HG02852 (cell line): ENCODE measurements around the gene DHX35.

ENCODE experiments used
- ATAC-seq: cut with Tn5 transposase; IDR thresholded peaks from one replicate; pipeline ENCODE4 v1.9.1; 2021; ENCODE audit warnings: mild to moderate bottlenecking, moderate library complexity; ENCODE audit not compliant: unreplicated experiment

The DHX35 gene

DNA sequence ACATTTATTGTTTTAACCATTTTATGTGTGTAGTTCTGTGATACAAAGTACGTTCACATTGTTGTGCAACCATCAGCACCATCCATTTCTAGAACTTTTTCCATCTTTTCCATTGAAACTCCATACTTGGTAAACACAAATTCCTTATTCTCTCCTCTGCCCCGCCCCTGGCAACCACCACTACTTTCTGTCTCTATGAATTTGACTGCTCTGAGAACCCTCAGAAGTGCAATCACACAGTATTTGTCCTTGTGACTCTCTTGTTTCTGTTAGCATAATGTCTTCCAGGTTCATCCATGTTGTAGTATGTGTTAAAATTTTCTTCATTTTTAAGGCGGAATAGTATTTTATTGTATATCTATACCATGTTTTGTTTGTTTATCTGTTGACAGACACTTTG lies 56.9 kb downstream of the DHX35 start:
- ATAC-seq, result no peak

DNA sequence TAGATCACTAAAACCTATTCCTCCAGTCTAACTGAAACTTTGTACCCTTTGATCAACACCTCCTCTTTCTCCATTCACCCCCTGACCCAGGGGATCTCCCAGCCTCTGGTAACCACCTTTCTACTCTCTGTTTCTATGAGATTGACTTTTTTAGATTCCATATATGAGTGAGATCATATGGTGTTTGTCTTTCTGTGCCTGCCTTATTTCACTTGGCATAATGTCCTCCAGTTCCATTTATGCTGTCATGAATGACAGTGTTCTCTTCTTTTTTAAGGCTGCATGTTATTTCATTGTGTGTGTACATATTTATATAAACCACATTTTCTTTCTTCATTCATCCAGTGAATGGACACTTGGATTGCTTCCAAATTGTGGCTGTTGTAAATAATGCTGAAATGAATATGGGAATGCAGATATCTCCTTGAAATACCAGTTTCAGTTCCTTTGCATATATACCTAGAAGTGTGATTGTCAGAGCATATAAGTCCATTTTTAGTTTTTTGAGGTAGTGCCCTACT lies 57.7 kb downstream of the DHX35 start:
- ATAC-seq, result peak; percentile 77

DNA sequence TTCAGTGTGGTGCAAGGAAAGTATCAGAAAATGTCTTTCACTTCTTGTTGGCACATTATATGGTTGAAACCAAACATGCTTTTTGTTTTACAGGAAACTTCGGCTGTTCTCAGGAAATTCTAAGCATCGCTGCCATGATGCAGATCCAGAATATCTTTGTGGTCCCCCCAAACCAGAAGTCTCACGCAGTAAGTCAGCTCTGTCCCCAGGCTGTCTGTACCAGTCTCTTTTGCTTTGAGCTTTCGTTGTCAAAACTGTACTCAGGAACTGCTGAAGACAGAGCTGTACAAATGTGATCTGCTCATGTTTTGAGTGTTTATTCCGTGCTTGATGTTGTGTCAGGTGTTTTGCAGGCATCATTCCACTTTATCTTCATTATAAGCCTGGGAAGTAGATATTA lies 59.6 kb downstream of the DHX35 start:
- ATAC-seq, result no peak

DNA sequence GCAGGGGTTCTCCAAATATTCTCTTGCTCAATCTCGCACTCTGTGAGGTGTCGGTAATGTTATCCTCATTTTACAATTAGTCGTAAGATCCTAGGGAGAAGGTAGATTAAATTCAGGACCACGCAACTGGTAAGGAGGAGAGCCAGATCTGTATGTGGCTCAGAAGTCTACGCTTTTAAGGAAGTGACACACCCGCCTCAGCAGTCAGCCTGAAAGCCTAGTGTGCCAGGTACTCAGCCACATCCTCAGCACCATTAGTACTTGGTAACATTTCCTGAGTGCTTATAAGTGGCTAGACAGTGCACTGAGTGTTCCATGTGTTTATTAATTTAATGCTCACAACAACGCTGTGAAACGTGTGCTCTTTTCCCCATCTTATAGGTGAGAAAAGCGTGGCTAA lies 63.7 kb downstream of the DHX35 start:
- no peak for ATAC-seq

DNA sequence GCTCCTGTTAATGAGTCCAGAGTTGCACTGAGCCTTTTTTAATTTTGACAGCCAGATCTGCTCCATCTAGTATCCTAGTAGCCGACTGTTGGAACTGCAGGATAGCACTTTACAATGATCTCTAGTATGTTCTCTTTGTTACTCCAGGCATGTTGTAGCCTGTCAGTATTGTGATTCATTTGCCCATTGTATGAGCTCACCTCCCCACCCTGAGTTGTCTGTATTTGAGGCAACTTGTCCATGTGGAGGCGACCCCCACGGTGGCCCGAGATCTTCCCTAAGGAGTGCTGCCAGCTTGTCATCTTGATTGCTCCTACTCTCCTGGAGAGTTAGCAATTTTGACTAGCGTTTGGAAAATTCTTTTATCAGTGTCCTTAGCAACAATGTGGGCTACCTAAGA lies 67.2 kb downstream of the DHX35 start:
- no peak for ATAC-seq

DNA sequence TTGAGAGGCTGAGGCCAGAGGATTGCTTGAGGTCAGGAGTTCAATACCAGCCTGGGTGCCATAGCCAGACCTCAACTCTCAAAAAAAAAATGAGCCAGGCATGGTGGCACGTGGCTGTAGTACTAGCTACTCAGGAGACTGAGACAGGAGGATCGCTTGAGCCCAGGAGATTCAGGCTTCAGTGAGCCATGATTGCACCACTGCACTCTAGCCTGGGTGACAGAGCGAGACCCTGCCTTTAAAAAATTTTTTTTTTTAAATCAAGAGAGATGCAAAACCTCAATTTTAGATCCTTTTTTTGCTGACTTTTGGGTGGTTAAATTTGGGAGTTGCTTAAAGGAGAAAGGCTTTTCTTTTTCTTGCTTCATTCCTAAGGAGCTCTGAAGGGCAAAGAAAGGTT lies 70.9 kb downstream of the DHX35 start:
- no peak for ATAC-seq

DNA sequence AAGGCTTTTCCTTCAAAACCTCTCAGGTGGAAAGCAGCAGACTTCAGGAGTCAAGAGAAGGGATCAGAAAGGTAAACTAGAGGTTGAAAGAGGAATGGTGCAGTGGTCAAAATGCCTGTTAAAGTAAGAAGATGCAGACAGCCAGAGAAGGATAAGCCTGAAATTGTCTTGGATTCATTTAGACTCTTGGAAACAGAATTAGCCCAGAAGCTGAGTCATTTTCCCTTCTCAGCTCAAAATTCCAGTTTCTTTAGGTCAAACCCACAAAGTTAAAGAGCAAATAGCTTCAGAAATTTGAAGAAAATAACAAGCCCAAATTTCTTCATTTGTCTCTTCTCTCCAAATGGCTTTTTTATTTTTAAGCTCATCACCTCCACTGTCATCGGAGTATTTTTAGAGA lies 73.9 kb downstream of the DHX35 start:
- no peak for ATAC-seq

DNA sequence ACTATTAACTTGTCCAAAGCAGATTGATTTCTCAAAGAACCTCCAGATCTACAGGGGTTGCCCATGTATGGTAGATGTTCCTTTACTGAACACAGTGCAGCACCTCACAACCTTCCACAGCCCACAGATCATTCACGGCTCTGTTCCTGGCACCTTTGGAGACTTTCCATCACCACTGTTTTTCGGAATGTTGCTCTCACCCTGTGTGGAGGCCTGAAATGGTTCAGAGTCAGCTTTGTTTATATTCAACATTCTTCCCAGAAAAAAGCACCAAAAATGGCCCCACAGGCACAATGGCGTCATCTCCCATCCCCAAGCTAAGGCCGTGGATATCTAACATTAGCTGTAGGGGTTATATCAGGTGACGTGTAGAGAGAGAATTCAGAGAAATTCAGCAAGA lies 74.7 kb downstream of the DHX35 start:
- no peak for ATAC-seq

DNA sequence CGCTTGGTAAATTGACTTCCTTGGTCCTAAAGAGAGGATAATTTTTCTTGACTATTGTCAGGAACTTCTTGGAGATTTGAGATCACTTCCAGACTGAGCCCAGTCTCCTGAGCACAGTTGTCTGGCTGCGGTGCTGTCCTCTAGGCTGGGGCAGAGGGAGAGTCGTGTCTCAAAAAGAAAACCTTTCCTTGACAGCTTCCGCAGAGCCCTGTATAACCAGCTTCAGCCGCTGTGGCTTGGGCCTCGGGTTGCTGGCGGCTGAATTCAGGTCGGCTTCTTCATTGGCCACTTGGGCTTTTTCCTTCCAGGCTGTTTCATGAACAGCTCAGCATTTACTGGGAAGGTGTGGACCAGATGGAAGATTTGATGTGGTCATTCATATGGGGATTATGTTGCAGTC lies 75.9 kb downstream of the DHX35 start:
- no peak for ATAC-seq

DNA sequence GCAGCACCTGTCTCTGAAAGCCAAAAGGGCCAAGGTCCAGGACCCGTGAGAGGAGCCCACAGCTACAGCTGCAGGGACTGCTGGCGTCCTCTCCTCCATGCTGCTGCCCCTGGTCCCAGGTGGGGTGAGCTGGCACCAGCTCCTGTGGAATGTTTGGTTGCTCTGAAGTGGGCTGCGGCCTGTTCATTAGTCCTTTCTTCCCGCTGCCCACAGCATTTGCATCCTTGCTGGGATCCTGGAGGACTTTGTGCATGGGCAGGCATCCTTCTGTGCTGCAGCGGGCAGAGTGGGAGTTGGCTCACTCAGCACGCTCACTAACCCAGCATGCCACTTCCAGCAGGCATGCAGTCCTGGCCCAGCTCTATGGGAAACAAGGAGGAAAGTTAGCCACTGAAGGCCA lies 76.4 kb downstream of the DHX35 start:
- ATAC-seq, result no peak

DNA sequence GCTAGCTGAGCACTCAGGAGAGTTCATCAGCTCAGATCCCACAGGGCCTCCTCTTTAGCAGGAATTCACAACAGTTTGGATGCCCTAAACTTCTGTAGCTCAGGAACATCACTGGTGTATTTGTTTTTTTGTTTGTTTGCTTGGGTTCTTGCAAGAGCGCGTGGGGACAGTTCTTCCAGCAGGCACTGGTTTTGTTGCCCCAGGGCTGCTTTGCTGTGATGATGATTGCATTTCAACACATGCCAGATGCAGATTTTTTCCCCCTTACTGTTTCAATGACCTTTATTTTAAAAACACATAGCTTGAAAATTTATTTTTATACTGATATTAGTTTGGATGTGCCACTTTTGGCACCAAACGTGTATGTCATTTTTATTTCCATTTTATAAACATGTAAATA lies 77.1 kb downstream of the DHX35 start:
- no peak for ATAC-seq

DNA sequence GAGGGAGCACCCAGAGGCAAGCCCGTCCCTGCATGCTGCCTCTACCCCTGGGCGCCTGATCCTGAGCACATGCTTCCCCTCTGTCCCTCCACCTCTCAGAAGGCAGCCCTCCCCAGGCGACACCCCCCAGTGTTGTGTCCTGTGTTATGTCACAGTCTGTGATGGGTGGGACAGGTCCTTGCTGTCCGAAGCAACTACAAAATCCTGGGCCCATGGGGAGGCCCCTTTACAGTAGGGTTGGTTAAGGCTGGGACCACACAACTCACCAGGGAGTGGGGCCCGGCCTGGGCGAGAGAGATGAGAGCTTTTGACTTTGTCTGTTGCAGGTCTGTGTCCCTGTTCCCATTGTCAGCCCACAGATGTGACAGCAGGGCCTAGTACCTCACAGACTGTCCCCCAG lies 78.0 kb downstream of the DHX35 start:
- no peak for ATAC-seq

DNA sequence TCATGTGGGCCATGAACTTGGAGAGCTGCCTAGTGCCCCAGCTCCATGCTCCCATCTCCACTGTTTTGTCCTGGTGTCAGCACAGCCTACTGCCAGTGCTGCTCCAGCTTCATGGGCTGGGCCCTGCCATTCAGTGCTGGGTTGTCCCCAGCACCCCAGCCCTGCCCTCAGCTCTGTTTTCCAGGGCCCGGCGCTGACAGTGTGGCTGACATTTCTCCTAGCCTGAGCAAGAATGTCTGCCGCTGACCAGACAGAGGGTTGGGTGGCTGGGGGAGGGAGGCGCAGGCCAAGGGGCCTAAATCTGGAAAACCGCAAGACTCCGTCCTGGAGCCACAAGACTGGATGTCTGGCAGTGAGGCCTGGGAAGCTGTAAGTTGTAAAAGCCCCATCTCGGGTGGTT lies 78.9 kb downstream of the DHX35 start:
- ATAC-seq, result no peak

DNA sequence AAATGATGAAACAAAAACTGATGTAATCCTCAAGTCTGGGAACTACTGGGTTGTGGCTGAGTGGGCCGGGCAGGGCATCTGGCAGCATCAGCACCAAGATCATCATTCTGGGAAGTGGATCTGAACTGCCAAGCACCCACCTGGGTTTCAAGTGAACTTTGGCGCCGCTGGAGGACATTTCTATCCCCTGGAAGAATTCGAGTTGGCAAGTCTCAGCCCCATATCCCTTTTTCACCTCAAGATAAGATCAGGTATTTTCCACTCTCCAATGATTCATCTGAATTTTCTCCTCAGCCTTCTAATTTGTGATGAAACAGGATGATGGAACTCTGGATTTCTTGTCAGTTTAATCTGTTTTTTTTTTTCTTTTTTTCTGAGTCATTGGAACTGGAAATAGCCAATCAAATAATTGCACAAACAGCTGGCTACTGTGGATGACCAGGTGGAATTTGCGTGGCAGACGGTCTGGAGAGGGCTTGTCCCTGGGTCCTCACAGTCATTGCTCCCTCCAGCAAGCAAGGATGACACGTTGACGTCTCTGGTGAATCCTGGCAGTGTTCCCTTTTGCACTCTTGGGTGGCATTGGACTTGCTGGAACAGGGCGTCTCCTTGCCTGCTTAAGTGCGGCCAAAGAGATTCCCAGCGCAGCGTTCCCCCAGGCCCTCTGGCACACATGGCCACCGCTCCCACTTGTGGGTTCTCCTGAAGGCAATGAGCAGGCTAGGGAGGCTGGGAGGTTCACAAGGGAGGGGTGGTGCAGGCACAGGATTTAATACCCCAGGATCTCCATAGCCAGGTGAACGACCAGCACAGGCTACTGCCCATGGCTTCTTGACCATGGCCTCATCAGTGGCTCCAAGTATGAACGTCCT lies 80.4 kb downstream of the DHX35 start:
- no peak for ATAC-seq

DNA sequence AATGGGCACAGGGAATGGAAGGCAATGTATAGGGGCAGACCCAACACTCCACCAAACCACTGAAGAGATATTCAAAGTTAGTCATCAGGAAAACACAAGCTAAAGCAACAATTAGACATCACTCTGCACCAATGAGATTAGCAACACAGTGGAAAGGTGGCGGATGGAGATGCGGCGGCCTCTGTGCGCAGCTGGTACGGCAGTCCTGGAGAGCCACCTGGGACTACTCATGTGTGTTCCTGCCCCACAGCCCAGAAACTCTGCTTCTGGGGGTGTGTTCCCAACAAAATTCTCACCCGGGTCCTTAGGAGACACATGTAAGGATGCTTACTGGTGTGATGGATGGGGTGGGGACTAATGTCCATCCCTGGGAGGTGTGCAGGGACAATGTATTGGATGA lies 82.4 kb downstream of the DHX35 start:
- ATAC-seq, result no peak

DNA sequence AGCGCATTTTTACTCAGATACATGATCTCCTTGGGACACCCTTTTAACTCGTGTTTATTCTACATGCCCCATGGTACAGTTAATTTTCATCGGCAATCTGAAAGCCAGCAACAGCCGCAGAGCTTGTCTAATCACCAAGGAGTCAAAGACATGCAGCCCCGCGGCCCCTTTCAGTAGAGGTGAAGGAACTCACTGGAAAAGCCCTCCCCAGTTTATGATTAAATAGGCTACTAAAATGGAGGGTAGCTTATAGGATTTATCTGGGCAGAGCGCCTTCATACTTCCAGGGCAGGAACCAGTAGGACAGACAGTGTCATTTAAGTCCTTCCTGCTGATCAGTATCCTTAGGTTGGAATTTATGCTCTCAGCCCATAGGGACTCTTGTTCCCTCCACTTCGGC lies 83.5 kb downstream of the DHX35 start:
- ATAC-seq, result no peak

DNA sequence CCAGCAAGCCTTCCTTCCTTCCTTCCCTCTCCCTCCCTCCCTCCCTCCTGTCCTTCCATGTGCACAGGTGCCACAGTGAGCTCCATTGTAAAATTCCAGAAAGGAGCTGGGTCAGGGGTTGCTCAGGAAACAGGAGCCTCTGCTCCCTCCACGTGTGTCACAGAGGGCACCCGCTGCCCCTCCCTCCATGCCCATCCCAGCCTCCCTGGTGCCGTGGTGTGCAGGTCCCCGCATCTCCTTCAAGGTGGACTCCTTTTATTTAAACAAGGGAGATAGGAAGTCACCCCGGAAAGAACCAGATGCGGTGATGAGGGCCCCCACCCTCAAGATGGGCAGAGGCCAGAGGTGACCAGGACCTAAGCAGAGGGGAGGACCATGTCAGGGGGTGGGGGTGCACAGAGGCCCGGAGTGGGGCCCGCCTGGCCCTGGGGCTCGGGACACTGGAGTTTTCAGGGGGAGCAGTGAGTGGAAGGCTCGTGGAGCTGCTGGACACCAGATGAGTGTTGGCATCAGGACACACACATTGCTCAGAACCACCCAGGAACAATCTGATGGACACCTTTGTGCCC lies 85.4 kb downstream of the DHX35 start:
- no peak for ATAC-seq

DNA sequence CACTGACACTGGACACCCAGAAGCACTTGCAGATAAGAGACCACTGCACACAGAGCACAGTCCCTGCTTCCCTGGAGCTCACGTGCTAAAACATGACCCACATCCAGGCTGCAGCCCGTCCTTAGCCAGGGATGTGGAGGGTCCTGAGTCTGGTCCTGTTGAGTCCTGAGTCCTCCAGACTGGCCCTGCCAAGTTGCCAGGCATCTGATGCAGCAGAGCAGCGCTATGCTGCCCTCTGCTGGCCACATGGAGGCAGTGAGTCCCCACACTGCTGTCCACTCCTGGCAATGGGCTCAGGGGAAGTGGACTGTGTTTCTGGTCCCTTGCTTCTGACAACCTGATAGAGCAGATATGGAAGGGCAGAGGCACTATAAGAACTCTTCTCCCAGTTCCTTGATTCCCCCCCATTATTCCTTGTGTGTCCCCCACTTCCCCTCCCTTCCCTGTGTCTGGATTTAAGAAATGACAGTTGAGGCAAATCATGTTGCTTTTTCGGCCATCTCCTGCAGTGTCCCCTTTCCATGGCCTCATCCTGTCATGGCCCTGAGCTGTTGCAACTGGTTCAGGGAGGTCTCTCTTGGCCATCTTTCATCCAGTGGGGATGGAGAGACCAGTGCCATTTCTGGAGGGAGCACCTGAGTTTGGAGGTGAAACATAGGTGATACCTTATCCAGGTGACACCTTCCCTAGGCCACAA lies 86.0 kb downstream of the DHX35 start:
- ATAC-seq, result peak; percentile 61

DNA sequence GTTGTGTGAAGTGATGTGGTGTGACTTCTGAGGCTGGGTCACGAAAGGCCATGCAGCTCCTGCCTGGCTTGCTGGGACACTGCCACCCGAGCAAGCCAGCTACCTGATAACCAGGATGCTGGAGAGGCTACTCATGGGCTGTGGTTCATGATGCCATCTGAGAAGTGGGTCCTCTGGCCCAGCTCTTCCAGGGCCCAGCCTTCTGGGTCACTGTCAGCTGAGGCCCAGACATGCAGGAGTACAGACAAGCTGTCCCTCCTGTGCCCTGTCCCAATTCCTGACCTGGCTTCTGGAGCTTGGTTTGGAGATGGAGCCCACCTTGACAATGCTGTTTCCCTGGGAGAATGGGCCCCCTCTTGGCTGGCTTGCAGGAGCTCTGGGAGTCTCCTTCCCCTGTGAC lies 87.0 kb downstream of the DHX35 start:
- no peak for ATAC-seq

DNA sequence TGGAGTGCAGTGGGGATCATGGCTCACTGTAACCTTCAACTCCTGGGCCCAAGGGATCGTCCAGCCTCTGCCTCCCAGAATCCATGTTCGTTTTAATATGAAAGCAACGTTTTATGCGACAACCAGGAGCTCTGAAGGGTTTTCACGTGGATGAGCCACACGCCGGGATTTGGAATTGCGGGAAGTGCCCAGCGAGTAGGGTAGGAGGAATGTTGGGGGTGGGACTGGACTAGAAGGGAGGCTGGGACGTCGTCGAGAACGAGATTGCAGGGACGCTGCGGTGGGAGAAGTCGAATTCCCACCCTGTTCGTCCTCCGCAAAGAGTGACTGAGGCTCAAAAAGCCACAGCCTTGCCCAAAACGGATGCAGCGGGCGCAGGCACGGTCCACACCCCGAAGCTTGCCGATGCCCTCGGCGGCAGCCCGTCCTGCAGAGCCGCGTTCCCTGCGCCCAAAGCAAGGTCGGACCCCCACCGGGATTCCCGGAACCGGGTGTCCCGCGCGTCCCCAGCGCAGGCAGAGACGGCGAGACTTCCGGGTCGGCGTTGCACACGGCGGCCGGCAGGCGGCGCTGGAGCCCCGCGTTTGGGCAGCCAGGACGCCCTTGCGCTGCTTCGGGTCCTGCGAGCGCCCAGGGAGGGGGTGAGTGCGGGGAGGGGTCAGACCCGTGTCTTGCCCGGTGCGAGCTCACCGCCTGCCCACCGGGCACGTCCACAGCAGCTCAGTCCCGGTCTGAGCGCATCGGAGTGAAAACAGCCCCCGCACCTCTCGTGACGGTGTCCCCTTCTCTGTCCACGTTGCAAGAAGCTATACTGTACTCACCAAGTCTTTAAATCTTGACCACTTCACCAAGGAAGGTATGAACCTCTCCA lies 87.8 kb downstream of the DHX35 start:
- ATAC-seq, result peak; percentile 85

DNA sequence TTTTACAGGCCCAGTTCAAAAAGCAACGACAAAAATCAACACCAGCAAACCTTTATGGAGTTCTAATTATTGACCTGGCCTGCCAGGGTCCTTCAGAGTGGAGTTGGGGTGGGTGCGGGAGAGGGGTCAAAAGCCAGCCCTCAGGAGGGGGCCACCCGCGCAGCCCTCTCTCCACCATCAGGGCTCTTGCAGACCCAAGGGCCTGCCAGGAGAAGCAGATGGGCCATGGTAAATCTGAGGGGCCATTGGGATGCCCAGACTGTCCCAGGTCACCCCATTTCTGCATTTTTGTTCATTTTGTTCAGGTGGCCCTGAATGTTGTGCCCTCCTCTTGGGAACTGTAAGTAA lies 88.4 kb downstream of the DHX35 start:
- no peak for ATAC-seq
